Gastroesophageal sphincter (tissue), 4 donors: ENCODE measurements around the gene COPS7A. TPM values are rescaled to one million over a fixed set of nuclear protein-coding genes. Genes with fewer than 3 reads are reported as not detected.
"Not testable (repeated sequence)": the region's sequence is repeated elsewhere in the genome, so short reads cannot be mapped to it uniquely, and the experiment has no call there.

Experiments used
- ATAC-seq: fragments of 150-250 bp; one replicate; pipeline ENCODE4 v1.9.1; 2016; ENCODE audit warnings: mild to moderate bottlenecking, moderate library complexity
- H3K27ac ChIP-seq, 4 donors: fragments of 200-600 bp; sonication (generic) in 3 of 4; 1 replicate in 3 of 4; 2 replicates in 1 of 4; pipeline ENCODE4 v1.5.1; 2016 to 2019
- H3K27me3 ChIP-seq: fragments of 200-600 bp; sonication (generic); one replicate; pipeline ENCODE4 v1.5.1; 2019
- H3K36me3 ChIP-seq, 2 donors: fragments of 200-600 bp; sonication (generic); one replicate each; pipeline ENCODE4 v1.5.1; 2019; ENCODE audit warnings: control low read depth in 1 of 2
- H3K4me1 ChIP-seq, 3 donors: fragments of 200-600 bp; sonication (generic); 1 replicate in 2 of 3; 2 replicates in 1 of 3; pipeline ENCODE4 v1.5.1; 2016 to 2019; ENCODE audit warnings: control low read depth in 2 of 3
- H3K4me3 ChIP-seq, 2 donors: fragments of 200-600 bp; sonication (generic); one replicate each; pipeline ENCODE4 v1.5.1; 2019; ENCODE audit warnings: mild to moderate bottlenecking in 1 of 2, moderate library complexity in 1 of 2
- H3K9me3 ChIP-seq, 3 donors: fragments of 200-600 bp; sonication (generic); one replicate each; pipeline ENCODE4 v1.5.1; 2017 to 2019; ENCODE audit warnings: control low read depth in 2 of 3
- EP300 ChIP-seq: sonication (generic); formaldehyde crosslinking; IDR thresholded peaks from one replicate; pipeline ENCODE4 v1.6.1; 2017; ENCODE audit warnings: antibody characterized with exemption, mild to moderate bottlenecking
- POLR2A ChIP-seq, 2 donors: fragments of 450-650 bp; IDR thresholded peaks; one replicate each; pipeline ENCODE4 v1.6.1; 2017; ENCODE audit warnings: antibody characterized with exemption in 2 of 2, mild to moderate bottlenecking in 2 of 2, moderate library complexity in 1 of 2
- POLR2AphosphoS5 ChIP-seq: sonication (generic); formaldehyde crosslinking; IDR thresholded peaks from one replicate; pipeline ENCODE4 v1.6.1; 2017; ENCODE audit warnings: antibody characterized with exemption
- WGBS, 2 donors: methylation state at CpG; one replicate each; pipeline ENCODE4 v1.1.5; 2018; ENCODE audit warnings: low coverage in 1 of 2; 5-methylcytosine and 5-hydroxymethylcytosine counted together
- total RNA-seq, 4 donors: library from RNA; depleted of rRNA; stranded (reverse); fragments of >200 nt; gene quantifications; one replicate each; pipeline ENCODE4 v1.1.0, GENCODE V29; 2016
- TF ChIP-seq, protein P1 (sequence below), 4 experiments: fragments of 200-600 bp in 2 of 4; fragments of 450-650 bp in 2 of 4; sonication (generic) in 1 of 4; IDR thresholded peaks; one replicate each; pipeline ENCODE4 v1.5.1; 2017 to 2019; ENCODE audit warnings: antibody characterized with exemption in 4 of 4, mild to moderate bottlenecking in 2 of 4, moderate library complexity in 2 of 4

COPS7A gene
- total RNA-seq, 4 donors from 2014 or later: 54.4 to 69.5 (median 55.4) TPM

DNA sequence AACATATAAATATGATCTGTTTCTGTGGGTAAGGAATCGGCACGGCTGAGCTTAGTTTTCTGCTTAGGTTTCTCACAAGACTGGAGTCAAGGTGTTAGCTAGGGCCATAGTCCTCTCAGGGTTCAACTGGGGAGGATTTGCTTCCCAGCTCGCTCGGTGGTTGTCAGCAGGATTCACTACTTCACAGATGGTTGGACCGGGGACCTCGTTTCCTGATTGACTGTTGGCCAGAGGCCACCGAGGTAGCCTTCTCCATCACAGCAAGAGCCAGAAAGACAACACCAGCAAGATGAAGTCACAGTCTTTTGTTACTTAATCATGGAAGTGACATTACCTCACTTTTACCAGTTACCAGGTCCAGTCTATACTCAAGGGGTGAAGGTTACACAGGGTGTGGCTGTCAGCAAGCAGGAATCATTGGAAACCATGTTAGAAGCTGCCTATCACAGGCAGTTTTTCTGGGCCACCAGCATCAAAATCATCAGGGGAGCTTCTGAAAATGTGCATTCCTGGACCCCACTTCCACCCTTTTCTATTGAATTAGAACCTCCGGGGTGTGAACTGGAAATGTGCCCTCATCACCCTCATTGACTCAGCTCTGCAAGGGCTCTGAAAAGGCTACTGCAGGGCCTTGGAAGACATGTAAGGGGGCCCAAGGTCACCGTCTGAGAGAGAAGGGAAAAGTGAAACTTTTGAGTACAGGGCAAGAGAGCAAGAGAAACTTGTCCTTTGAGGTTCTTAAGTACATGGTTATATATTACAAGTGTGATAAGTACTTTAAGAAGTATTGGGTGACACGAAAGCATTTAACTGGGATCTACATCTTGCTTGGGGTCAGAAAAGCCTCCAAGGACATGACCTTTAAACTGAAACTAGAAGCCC, 10.9 kb downstream of the COPS7A start:
- ATAC-seq: no peak
- Histone ChIP-seq H3K4me1 (peaks cover 0 to 12% (median 0%) of the 10 kb centered on the region in 3 donors), H3K27me3 (no peaks in the 10 kb centered on the region), H3K9me3 (no peaks in the 10 kb centered on the region), H3K27ac (peak overlapping the region in 3 of 4 donors; percentile 41 to 66 (median 48)), H3K36me3 (peaks cover 0 to 49% of the 10 kb centered on the region in 2 donors), H3K4me3 (no peak overlapping the region)
- 59 to 75% methylated on average over 3 to 8 of the region's 10 CpGs for WGBS, 2 donors
- TF ChIP-seq POLR2AphosphoS5 (no peak), POLR2A (IDR thresholded peaks at IDR 0.05) (no peak), EP300 (no peak)
- TF ChIP-seq, protein P1, sequence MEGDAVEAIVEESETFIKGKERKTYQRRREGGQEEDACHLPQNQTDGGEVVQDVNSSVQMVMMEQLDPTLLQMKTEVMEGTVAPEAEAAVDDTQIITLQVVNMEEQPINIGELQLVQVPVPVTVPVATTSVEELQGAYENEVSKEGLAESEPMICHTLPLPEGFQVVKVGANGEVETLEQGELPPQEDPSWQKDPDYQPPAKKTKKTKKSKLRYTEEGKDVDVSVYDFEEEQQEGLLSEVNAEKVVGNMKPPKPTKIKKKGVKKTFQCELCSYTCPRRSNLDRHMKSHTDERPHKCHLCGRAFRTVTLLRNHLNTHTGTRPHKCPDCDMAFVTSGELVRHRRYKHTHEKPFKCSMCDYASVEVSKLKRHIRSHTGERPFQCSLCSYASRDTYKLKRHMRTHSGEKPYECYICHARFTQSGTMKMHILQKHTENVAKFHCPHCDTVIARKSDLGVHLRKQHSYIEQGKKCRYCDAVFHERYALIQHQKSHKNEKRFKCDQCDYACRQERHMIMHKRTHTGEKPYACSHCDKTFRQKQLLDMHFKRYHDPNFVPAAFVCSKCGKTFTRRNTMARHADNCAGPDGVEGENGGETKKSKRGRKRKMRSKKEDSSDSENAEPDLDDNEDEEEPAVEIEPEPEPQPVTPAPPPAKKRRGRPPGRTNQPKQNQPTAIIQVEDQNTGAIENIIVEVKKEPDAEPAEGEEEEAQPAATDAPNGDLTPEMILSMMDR (IDR thresholded peaks at IDR 0.05): no peak

DNA sequence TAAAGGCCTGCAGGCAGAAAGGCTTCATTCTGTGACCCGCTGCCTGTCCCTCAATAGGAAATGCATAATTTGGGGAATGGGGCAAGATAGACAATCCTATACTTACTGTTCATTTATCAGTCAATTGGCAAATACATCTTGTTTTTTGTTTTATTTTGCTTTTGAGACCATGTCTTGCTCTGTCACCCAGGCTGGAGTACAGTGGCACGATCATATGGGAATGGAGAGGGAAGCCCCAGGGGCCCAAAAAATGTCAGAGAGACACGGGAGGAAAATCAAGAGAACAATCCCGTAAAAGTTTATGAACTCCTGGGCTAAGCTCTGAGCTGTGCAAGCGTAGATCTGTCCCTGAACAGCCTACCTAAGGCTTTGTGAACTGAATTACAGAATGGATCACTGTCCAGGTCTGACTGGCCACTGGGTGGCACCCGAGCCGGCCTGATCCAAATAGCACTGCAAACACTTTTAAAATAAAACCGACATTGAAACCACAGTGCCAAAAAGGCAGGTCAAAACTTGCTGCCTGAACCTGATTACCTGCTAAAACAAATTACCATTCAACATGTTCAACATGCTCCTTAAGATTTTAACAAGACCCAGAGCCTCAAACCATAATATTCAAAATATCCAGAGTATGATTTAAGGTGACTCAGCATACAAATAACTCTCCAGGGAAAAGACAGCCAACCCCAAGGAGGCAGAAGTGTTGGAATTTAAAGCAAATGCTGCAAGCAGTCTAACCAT, 11.8 kb downstream of the COPS7A start:
- H3K27me3 ChIP-seq: no peaks in the 10 kb centered on the region
- no peak for TF ChIP-seq POLR2AphosphoS5
- TF ChIP-seq, protein P1 (IDR thresholded peaks at IDR 0.05): peak in 3 of 4 experiments; percentile 77 to 81 (median 77)
- no peak overlapping the region for H3K4me3 ChIP-seq
- peak overlapping the region in 3 of 4 donors; percentile 41 to 66 (median 48) for H3K27ac ChIP-seq
- ATAC-seq: peak; percentile 88
- WGBS, 2 donors: 0 to 32% methylated on average over 3 to 8 of the region's 8 CpGs
- H3K4me1 ChIP-seq: peaks cover 0 to 12% (median 0%) of the 10 kb centered on the region in 3 donors
- no peaks in the 10 kb centered on the region for H3K9me3 ChIP-seq
- peaks cover 0 to 40% of the 10 kb centered on the region in 2 donors for H3K36me3 ChIP-seq

DNA sequence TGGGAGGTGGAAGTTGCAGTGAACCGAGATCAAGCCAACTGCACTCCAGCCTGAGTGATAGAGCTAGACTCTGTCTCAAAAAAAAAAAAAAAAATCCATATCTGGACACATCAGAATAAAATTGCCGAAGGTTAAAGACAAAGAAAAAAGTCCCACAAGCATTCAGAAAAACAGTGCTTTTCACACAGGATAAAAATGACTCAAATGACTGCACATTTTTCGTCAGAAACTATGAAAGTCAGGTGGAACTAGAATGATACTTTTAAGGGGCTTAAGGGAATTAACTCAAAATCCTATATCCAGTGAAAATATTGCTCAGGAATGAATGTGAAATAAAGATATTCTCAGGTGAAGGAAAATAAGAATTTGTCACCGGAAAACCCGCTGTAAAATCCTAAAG, 12.9 kb downstream of the COPS7A start:
- Histone ChIP-seq H3K9me3 (no peaks in the 10 kb centered on the region), H3K36me3 (peaks cover 0 to 29% of the 10 kb centered on the region in 2 donors), H3K4me3 (no peak overlapping the region), H3K27ac (peak overlapping the region in 1 of 4 donors; percentile 41), H3K4me1 (peaks cover 0 to 12% (median 0%) of the 10 kb centered on the region in 3 donors), H3K27me3 (no peaks in the 10 kb centered on the region)
- 96 to 100% methylated on average over 4 of the region's 5 CpGs for WGBS, 2 donors
- no peak for ATAC-seq
- TF ChIP-seq EP300 (no peak), POLR2A (IDR thresholded peaks at IDR 0.05) (no peak), POLR2AphosphoS5 (no peak)
- TF ChIP-seq, protein P1 (IDR thresholded peaks at IDR 0.05): no peak

DNA sequence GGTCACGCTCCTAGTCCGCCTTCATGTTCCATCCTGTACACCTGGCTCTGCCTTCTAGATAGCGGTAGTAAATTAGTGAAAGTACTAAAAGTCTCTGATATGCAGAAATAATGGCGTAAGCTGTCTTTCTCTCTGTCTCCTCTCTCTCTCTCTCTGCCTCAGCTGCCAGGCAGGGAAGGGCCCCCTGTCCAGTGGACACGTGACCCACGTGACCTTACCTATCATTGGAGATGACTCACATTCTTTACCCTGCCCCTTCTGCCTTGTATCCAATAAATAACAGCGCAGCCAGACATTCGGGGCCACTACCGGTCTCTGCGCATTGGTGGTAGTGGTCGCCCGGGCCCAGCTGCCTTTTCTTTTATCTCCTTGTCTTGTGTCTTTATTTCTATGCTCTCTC, 18.2 kb downstream of the COPS7A start:
- WGBS, 2 donors: 63% methylated on average over 12 of the region's 12 CpGs; no CpG with 5 or more reads in 1 of the 2 donors
- ATAC-seq, H3K27me3 ChIP-seq, H3K4me3 ChIP-seq, H3K27ac ChIP-seq, H3K9me3 ChIP-seq, H3K4me1 ChIP-seq: not testable (repeated sequence)
- H3K36me3 ChIP-seq: peaks cover 0 to 12% of the 10 kb centered on the region in 2 donors

DNA sequence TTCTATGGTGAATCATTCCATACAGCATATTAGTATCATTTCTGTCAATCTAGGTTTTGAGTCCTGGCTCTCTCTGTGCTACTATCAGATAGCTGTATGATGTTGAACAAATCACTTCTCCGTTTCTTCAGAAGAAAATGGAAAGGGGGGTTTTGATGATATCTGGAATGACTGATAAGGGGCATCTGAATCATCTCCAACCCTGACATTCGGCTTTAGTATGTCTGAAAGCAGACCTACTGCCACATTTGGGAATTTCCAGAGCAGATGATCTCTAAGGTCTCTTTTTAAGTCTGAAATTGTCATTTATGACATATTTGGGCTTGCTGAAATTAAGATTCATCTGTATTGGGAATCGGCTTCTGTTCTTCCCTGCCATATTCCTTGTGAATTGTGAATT, 19.0 kb downstream of the COPS7A start:
- TF ChIP-seq, protein P1 (IDR thresholded peaks at IDR 0.05): no peak
- TF ChIP-seq POLR2AphosphoS5 (no peak), EP300 (no peak), POLR2A (IDR thresholded peaks at IDR 0.05) (no peak)
- Histone ChIP-seq H3K27me3 (no peaks in the 10 kb centered on the region), H3K4me3 (no peak overlapping the region), H3K36me3 (peaks cover 0 to 20% of the 10 kb centered on the region in 2 donors), H3K9me3 (no peaks in the 10 kb centered on the region), H3K4me1 (no peaks in the 10 kb centered on the region), H3K27ac (no peak overlapping the region)
- 72 to 86% methylated on average over 3 of the region's 3 CpGs for whole genome bisulfite sequencing, 2 donors
- ATAC-seq: no peak

- H3K36me3 ChIP-seq: peaks cover 0 to 24% of the 10 kb centered on the region in 2 donors
- not testable (repeated sequence) for H3K9me3 ChIP-seq, H3K27ac ChIP-seq, H3K27me3 ChIP-seq, H3K4me1 ChIP-seq, ATAC-seq, H3K4me3 ChIP-seq
- 56 to 61% methylated on average over 7 of the region's 7 CpGs for WGBS, 2 donors
These were observed 19.5 kb downstream of the COPS7A start for GRCh38 chr12:6743300-6743699.
